ENCODE results near the gene CAMK4. TPM values are rescaled to one million over a fixed set of nuclear protein-coding genes. Genes with fewer than 3 reads are reported as not detected.

The CAMK4 gene
- total RNA-seq, 1 experiment from 2014 or later: 6.3 TPM

- Histone ChIP-seq H3K23ac (ENCODE audit: insufficient read length, low read depth, low read length) (no peak overlapping the region), H3K56ac (ENCODE audit: insufficient read length, low read depth, low read length) (no peak overlapping the region), H3K9ac (ENCODE audit: extremely low read depth, insufficient read length, low read length) (no peak overlapping the region), H4K20me1 (ENCODE audit: control insufficient read depth, insufficient read depth, insufficient read length) (no peaks in the 10 kb centered on the region), H4K8ac (replicated peaks; ENCODE audit: insufficient read length, low read depth, low read length) (no peak overlapping the region), H2AFZ (ENCODE audit: low read length) (no peak overlapping the region), H2BK20ac (ENCODE audit: low read depth, low read length, poor library complexity, severe bottlenecking) (no peak overlapping the region), H3K4ac (ENCODE audit: low read depth, low read length) (no peak overlapping the region), H3K4me2 (ENCODE audit: insufficient read depth, insufficient read length, low read length) (no peak overlapping the region), H2BK120ac (ENCODE audit: low read depth, low read length, poor library complexity, severe bottlenecking) (no peak overlapping the region), H2BK12ac (ENCODE audit: insufficient read length, low read depth, low read length) (no peak overlapping the region), H2BK5ac (ENCODE audit: insufficient read length, low read length) (no peak overlapping the region), H3T11ph (ENCODE audit: low read length) (no peak overlapping the region), H4K91ac (ENCODE audit: insufficient read length, low read depth, low read length) (no peak overlapping the region), H4K5ac (ENCODE audit: insufficient read length, low read depth, low read length) (no peak overlapping the region), H3K9me3 (ENCODE audit: control insufficient read depth, low read depth, low read length) (no peaks in the 10 kb centered on the region), H3K23me2 (ENCODE audit: insufficient read length, low read depth, low read length, poor library complexity, severe bottlenecking) (no peaks in the 10 kb centered on the region), H3K79me2 (ENCODE audit: insufficient read depth, low read length) (no peaks in the 10 kb centered on the region), H3K14ac (ENCODE audit: insufficient read depth, low read length) (no peak overlapping the region), H3K79me1 (ENCODE audit: insufficient read depth, low read depth, low read length, poor library complexity, severe bottlenecking) (no peaks in the 10 kb centered on the region), H2AK5ac (ENCODE audit: insufficient read length, low read length) (no peak overlapping the region), H3K4me1 (ENCODE audit: insufficient read depth, low read length) (no peaks in the 10 kb centered on the region), H3K27me3 (ENCODE audit: insufficient read depth, low read length) (peaks cover 8% of the 10 kb centered on the region; the same call in 1 of the 2 replicates), H3K27ac (ENCODE audit: insufficient read length, low read depth, low read length) (no peak overlapping the region), H2BK15ac (ENCODE audit: low read depth, low read length) (no peak overlapping the region), H3K18ac (ENCODE audit: insufficient read length, low read depth, low read length) (no peak overlapping the region)
- TF ChIP-seq CTCF (conservative IDR thresholded peaks at IDR 0.05): no peak
- peaks cover 16% of the 10 kb centered on the region for H3K27me3 Mint-ChIP-seq (ENCODE audit: low read depth)
- no peak for DNase-seq
- peaks cover 0 to 5% (median 0%) of the 10 kb centered on the region in 3 experiments; a peak in 2 of 7 replicates for H3K36me3 Mint-ChIP-seq (ENCODE audit: insufficient read depth in 1 of 3, low read depth in 3 of 3)
- no peak overlapping the region for H3K27ac Mint-ChIP-seq
- no CpG with 5 or more reads among the region's 3 CpGs for WGBS (ENCODE audit: extremely low coverage, insufficient read length, low lambda C conversion rate)
- H3K9me3 Mint-ChIP-seq: peaks cover 8% of the 10 kb centered on the region in 2 experiments; a peak in 4 of 5 replicates
- no peak overlapping the region for H3K4me3 Mint-ChIP-seq
- H3K4me1 Mint-ChIP-seq: peaks cover 0 to 3% of the 10 kb centered on the region in 2 experiments; a peak in 2 of 4 replicates
Measured at GRCh38 chr5:111259636-111260035, 35.5 kb downstream of the CAMK4 start.
